Nephron (organoid): Measurements from ENCODE around the gene MLYCD.

Experiments
- H3K27ac Mint-ChIP-seq, 3 experiments: 2 replicates each; pipeline ENCODE4 v1.8.0; 2020; ENCODE audit warnings: mixed read lengths in 3 of 3, mild to moderate bottlenecking in 2 of 3, moderate library complexity in 1 of 3
- H3K27me3 Mint-ChIP-seq: 2 replicates; pipeline ENCODE4 v1.8.0; 2021; ENCODE audit warnings: low read depth, mild to moderate bottlenecking, moderate library complexity, mixed read lengths
- H3K36me3 Mint-ChIP-seq: 2 replicates; pipeline ENCODE4 v1.8.0; 2020; ENCODE audit warnings: low read depth, mixed read lengths
- H3K4me1 Mint-ChIP-seq: 2 replicates; pipeline ENCODE4 v1.8.0; 2020; ENCODE audit warnings: mixed read lengths
- H3K4me3 Mint-ChIP-seq, 3 experiments: 2 replicates each; pipeline ENCODE4 v1.8.0; 2020; ENCODE audit warnings: mild to moderate bottlenecking in 3 of 3, mixed read lengths in 3 of 3, moderate library complexity in 2 of 3
- H3K9me3 Mint-ChIP-seq: 2 replicates; pipeline ENCODE4 v1.8.0; 2020; ENCODE audit warnings: mixed read lengths
- TF ChIP-seq, protein P1 (sequence below), 3 experiments: fragments of 200-600 bp; sonication (generic); IDR thresholded peaks; one replicate each; pipeline ENCODE4 v1.5.0; 2021; ENCODE audit warnings: antibody characterized with exemption in 3 of 3; ENCODE audit not compliant: unreplicated experiment in 3 of 3

MLYCD gene

DNA sequence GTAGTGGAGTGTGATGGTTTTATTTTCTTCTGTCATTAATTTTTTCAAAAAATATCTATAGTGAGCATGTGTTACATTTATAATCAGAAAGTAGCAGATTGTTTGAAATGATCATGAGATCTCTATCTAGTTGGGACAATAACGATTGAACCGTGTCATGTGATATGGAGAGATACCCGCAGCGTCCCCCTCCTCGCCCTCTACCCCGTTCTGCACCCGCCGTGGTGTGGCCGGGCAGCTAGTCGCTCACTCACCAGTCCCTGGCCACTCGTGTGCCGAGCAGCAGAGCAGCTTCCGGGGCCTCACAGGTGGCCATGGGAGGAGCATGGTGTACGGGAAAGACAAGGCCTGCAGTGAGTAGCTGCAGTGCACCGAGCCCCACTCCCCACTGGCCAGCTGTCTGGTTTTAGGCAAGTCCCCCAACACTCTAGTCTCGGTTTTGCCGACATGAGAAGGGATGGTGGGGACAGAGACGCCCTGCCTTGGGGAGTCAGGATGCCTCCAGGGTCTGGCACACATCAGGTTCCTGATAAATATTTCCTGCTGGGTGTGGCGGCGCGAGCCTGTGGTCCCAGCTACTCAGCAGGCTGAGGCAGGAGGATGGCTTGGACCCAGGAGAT lies 15.3 kb downstream of the MLYCD start:
- Mint-ChIP-seq H3K4me1 (peaks cover 15% of the 10 kb centered on the region), H3K9me3 (peaks cover 2% of the 10 kb centered on the region), H3K4me3 (no peak overlapping the region), H3K36me3 (peaks cover 72% of the 10 kb centered on the region), H3K27me3 (no peaks in the 10 kb centered on the region), H3K27ac (no peak overlapping the region)
- TF ChIP-seq, protein P1, sequence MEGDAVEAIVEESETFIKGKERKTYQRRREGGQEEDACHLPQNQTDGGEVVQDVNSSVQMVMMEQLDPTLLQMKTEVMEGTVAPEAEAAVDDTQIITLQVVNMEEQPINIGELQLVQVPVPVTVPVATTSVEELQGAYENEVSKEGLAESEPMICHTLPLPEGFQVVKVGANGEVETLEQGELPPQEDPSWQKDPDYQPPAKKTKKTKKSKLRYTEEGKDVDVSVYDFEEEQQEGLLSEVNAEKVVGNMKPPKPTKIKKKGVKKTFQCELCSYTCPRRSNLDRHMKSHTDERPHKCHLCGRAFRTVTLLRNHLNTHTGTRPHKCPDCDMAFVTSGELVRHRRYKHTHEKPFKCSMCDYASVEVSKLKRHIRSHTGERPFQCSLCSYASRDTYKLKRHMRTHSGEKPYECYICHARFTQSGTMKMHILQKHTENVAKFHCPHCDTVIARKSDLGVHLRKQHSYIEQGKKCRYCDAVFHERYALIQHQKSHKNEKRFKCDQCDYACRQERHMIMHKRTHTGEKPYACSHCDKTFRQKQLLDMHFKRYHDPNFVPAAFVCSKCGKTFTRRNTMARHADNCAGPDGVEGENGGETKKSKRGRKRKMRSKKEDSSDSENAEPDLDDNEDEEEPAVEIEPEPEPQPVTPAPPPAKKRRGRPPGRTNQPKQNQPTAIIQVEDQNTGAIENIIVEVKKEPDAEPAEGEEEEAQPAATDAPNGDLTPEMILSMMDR (IDR thresholded peaks at IDR 0.05; ENCODE audit: unreplicated experiment in 3 of 3) = no peak

DNA sequence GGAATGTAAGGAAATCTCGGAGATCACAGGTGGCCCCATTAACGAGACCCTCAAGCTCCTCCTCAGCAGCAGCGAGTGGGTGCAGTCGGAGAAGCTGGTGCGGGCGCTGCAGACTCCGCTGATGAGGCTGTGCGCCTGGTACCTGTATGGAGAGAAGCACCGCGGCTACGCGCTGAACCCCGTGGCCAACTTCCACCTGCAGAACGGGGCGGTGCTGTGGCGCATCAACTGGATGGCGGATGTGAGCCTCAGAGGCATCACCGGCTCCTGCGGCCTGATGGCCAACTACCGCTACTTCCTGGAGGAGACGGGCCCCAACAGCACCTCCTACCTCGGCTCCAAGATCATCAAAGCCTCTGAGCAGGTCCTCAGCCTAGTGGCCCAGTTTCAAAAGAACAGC lies 16.2 kb downstream of the MLYCD start:
- Mint-ChIP-seq H3K9me3 (peaks cover 2% of the 10 kb centered on the region), H3K36me3 (peaks cover 73% of the 10 kb centered on the region), H3K4me3 (no peak overlapping the region), H3K4me1 (peaks cover 15% of the 10 kb centered on the region), H3K27me3 (no peaks in the 10 kb centered on the region), H3K27ac (no peak overlapping the region)
- TF ChIP-seq, protein P1 (IDR thresholded peaks at IDR 0.05; ENCODE audit: unreplicated experiment in 3 of 3) = no peak

DNA sequence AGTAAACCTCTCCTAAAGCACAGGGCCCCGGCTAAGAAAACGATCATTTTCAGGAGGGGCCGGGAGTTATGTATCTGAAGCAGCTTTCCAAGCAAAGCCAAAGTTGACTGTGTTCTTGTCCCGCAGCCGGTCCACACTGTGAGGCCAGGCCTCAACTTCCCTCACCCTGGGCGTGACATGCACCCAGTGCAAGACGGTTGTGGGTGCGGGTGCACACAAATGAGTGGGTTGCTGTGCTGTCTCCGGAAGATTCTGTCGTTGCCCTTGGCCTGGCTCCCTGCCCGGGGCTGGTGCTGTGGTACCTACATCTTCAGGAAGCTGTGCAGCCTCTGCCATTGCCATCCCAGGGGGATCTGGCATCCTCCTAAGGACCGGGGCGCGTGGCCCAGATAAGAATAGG lies 16.6 kb downstream of the MLYCD start:
- TF ChIP-seq, protein P1 (IDR thresholded peaks at IDR 0.05; ENCODE audit: unreplicated experiment in 3 of 3) = no peak
- H3K36me3 Mint-ChIP-seq = peaks cover 75% of the 10 kb centered on the region
- peaks cover 15% of the 10 kb centered on the region for H3K4me1 Mint-ChIP-seq
- H3K27ac Mint-ChIP-seq = no peak overlapping the region
- peaks cover 2% of the 10 kb centered on the region for H3K9me3 Mint-ChIP-seq
- H3K27me3 Mint-ChIP-seq = no peaks in the 10 kb centered on the region
- no peak overlapping the region for H3K4me3 Mint-ChIP-seq

DNA sequence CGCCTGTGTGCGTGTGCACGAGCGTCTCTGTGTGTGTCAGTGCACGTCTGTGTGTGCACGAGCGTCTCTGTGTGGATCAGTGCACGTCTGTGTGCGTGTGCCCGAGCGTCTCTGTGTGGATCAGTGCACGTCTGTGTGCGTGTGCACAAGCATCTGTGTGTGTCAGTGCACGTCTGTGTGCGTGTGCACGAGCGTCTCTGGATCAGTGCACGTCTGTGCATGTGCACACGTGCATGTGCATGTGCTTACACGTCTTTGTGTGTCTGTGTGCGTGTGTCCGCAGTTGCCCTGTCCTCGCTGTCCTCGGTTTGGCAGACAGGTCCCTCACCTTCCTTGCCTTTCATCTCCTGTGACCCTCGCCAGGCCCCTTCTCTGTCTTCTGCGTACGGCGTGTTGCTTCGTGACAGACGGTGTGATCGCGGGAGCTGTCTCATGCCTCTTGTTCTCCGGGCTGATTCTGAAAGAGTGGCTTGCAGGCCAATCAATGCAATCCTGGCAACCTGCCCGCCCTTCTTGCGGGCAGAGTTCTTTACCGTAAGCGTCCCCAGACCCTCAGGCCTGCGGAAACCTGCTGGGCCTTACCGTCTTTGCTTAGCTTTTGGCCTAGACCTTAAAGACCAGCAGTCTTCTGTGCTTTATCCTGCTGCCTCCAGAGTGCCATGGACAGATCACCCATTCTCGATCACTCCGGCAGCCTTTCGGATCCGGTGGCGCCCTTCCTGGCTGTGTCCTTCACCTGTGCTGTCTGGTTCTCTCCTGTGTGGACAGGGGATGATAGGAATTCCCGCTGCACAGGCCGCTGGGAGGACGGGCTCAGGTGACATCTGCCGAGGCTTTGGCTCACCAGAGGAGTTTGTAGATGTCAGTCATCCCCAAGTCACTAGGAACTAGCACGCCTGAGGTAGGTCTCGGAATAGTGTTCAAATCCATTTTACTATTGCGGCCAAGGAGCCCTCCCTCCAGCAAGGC lies 18.5 kb downstream of the MLYCD start:
- Mint-ChIP-seq H3K4me1 (peaks cover 7% of the 10 kb centered on the region), H3K36me3 (peaks cover 72% of the 10 kb centered on the region), H3K27me3 (no peaks in the 10 kb centered on the region), H3K27ac (no peak overlapping the region), H3K4me3 (no peak overlapping the region), H3K9me3 (peaks cover 2% of the 10 kb centered on the region)
- TF ChIP-seq, protein P1 (IDR thresholded peaks at IDR 0.05; ENCODE audit: unreplicated experiment in 3 of 3) = no peak

DNA sequence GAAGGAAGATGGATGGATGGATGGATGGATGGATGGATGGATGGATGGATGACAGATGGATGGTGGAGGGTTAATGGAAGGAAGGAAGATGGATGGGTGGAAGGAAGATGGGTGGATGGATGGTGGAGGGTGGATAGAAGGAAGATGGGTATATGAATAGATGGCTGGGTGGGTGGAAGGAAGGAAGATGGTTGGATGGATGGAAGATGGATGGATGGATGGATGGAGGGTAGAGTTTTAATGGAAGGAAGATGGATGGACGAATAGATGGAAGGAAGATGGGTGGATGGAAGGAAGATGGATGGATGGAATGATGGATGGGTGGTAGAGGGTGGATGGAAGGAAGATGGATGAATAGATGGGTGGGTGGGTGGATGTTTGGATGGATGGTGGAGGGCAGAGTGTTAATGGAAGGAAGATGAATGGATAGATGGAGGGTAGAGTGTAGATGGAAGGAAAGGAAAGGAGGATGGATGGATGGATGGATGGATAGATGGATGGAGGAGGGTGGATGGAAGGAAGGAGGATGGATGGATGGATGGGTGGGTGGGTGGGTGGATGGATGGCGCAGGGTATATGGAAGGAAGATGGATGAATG lies 22.1 kb downstream of the MLYCD start:
- TF ChIP-seq, protein P1 (IDR thresholded peaks at IDR 0.05; ENCODE audit: unreplicated experiment in 3 of 3) = no peak
- no peak overlapping the region for H3K4me3 Mint-ChIP-seq
- H3K27ac Mint-ChIP-seq = no peak overlapping the region
- H3K9me3 Mint-ChIP-seq = peaks cover 1% of the 10 kb centered on the region
- no peaks in the 10 kb centered on the region for H3K4me1 Mint-ChIP-seq
- H3K36me3 Mint-ChIP-seq = peaks cover 53% of the 10 kb centered on the region
- H3K27me3 Mint-ChIP-seq = no peaks in the 10 kb centered on the region
